Body of pancreas (tissue), 4 donors: ENCODE measurements around the gene SPDYC. TPM values are rescaled to one million over a fixed set of nuclear protein-coding genes. Genes with fewer than 3 reads are reported as not detected.
A peak's percentile ranks its signal among the peaks of the same experiment; 100 is the strongest.

ENCODE experiments used
- ATAC-seq: fragments of 150-250 bp; one replicate; pipeline ENCODE4 v1.9.1; 2016
- DNase-seq, 4 donors: peaks; one replicate each; pipeline ENCODE4 v3.0.0-alpha.2; 2019
- H3K27ac ChIP-seq, 4 donors: fragments of 200-600 bp; sonication (generic); 1 replicate in 3 of 4; 2 replicates in 1 of 4; pipeline versions ENCODE4 v1.5.1 to v1.6.1; 2016 to 2019; ENCODE audit warnings: mild to moderate bottlenecking in 1 of 4, mixed read lengths in 1 of 4, moderate library complexity in 1 of 4
- H3K27me3 ChIP-seq, 2 donors: fragments of 200-600 bp; sonication (generic); one replicate each; pipeline ENCODE4 v1.6.0; 2016; ENCODE audit warnings: mild to moderate bottlenecking in 1 of 2
- H3K36me3 ChIP-seq, 2 donors: fragments of 200-600 bp; sonication (generic); replicated peaks in 1 of 2; 2 replicates each; pipeline ENCODE4 v1.5.1; 2016; ENCODE audit warnings: low read depth in 2 of 2; ENCODE audit not compliant: insufficient read depth in 1 of 2
- H3K4me1 ChIP-seq: fragments of 200-600 bp; sonication (generic); one replicate; pipeline ENCODE4 v1.6.0; 2016
- H3K4me3 ChIP-seq, 2 donors: fragments of 200-600 bp; sonication (generic); 1 replicate in 1 of 2; 2 replicates in 1 of 2; pipeline ENCODE4 v1.5.1; 2016 to 2019
- H3K9me3 ChIP-seq, 3 donors: fragments of 200-600 bp; sonication (generic); 1 replicate in 2 of 3; 2 replicates in 1 of 3; pipeline ENCODE4 v1.5.1; 2016
- POLR2A ChIP-seq, 3 donors: fragments of 450-650 bp; IDR thresholded peaks; one replicate each; pipeline ENCODE4 v1.6.1; 2016; ENCODE audit warnings: antibody characterized with exemption in 3 of 3, mild to moderate bottlenecking in 2 of 3
- WGBS, 2 donors: methylation state at CpG; one replicate each; pipeline ENCODE4 v1.1.5; 2017; 5-methylcytosine and 5-hydroxymethylcytosine counted together
- intact Hi-C: fragments of 100-400 bp; cut with DNase I; formaldehyde crosslinking; loops from one replicate; pipeline ENCODE4 v1.15.1; 2023
- total RNA-seq, 2 donors: library from RNA; depleted of rRNA; stranded (reverse); fragments of >200 nt; gene quantifications; one replicate each; pipeline ENCODE4 v1.1.0, GENCODE V29; 2016
- TF ChIP-seq, protein P1 (sequence below), 7 experiments: fragments of 450-650 bp in 4 of 7; fragments of 200-600 bp in 3 of 7; sonication (generic) in 3 of 7; IDR thresholded peaks; one replicate each; pipeline ENCODE4 v1.5.1; 2016 to 2019; ENCODE audit warnings: antibody characterized with exemption in 7 of 7

SPDYC gene
- total RNA-seq, 2 donors from 2014 or later, result not detected

GRCh38 chr11:65210748-65211147 is 40.7 kb downstream of the SPDYC start:
- Histone ChIP-seq H3K36me3 (peaks cover 25 to 32% of the 10 kb centered on the region in 2 donors), H3K4me1 (peaks cover 6% of the 10 kb centered on the region), H3K27me3 (no peaks in the 10 kb centered on the region), H3K4me3 (no peak overlapping the region), H3K27ac (no peak overlapping the region), H3K9me3 (no peaks in the 10 kb centered on the region)
- 50 to 54% methylated on average over 4 of the region's 4 CpGs for WGBS, 2 donors
- ATAC-seq, result no peak
- TF ChIP-seq POLR2A (IDR thresholded peaks at IDR 0.05), result no peak
- TF ChIP-seq, protein P1, sequence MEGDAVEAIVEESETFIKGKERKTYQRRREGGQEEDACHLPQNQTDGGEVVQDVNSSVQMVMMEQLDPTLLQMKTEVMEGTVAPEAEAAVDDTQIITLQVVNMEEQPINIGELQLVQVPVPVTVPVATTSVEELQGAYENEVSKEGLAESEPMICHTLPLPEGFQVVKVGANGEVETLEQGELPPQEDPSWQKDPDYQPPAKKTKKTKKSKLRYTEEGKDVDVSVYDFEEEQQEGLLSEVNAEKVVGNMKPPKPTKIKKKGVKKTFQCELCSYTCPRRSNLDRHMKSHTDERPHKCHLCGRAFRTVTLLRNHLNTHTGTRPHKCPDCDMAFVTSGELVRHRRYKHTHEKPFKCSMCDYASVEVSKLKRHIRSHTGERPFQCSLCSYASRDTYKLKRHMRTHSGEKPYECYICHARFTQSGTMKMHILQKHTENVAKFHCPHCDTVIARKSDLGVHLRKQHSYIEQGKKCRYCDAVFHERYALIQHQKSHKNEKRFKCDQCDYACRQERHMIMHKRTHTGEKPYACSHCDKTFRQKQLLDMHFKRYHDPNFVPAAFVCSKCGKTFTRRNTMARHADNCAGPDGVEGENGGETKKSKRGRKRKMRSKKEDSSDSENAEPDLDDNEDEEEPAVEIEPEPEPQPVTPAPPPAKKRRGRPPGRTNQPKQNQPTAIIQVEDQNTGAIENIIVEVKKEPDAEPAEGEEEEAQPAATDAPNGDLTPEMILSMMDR (IDR thresholded peaks at IDR 0.05), result no peak
- no peak for DNase-seq
- intact Hi-C loops, result no loop called here

- peaks cover 17 to 27% of the 10 kb centered on the region in 2 donors for H3K36me3 ChIP-seq
- ATAC-seq (no peak), DNase-seq (no peak)
- intact Hi-C loops, result no loop called here
- no peaks in the 10 kb centered on the region for H3K27me3 ChIP-seq
- no peak overlapping the region for H3K27ac ChIP-seq
- no peaks in the 10 kb centered on the region for H3K9me3 ChIP-seq
- peaks cover 6% of the 10 kb centered on the region for H3K4me1 ChIP-seq
- TF ChIP-seq, protein P1 (IDR thresholded peaks at IDR 0.05), result no peak
- no peak for TF ChIP-seq POLR2A (IDR thresholded peaks at IDR 0.05)
- 78 to 89% methylated on average over 18 to 27 of the region's 29 CpGs for WGBS, 2 donors
- H3K4me3 ChIP-seq, result no peak overlapping the region
Observed at GRCh38 chr11:65211293-65212105, 41.5 kb downstream of the SPDYC start.

DNA sequence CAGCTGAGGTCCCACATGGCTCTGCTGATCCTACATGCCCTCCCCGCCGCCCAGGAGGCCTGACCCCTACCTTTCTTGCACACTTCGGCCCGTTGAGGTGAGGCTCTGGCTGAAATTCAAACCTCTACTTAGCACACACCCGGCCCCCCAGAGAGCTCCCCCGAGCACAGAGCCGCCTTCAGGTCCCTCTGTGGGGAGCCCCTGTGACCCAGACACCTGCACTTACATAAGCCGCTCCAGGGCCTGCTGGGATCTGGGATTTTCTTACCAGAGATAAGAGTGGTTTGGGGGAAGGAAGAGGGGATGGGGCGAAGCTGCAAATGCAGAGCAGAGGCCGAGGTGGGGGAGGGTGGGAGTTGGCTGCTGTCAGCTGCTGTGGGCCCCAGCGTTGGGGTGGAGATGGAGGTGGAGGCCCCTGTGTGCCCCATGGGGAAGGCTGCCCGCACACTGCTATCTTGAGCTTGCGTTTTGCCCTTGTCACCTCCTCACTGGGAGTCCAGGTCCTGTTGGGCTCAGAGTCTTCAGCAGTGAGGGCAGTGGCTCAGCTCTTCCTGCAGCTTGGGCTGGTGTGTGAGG is 42.3 kb downstream of the SPDYC start:
- 64 to 81% methylated on average over 13 of the region's 13 CpGs for WGBS, 2 donors
- H3K36me3 ChIP-seq, result peaks cover 16 to 23% of the 10 kb centered on the region in 2 donors
- H3K27ac ChIP-seq, result no peak overlapping the region

GRCh38 chr11:65213322-65214211 is 43.5 kb downstream of the SPDYC start:
- DNase-seq (no peak), ATAC-seq (peak; percentile 8)
- TF ChIP-seq, protein P1 (IDR thresholded peaks at IDR 0.05), result no peak
- TF ChIP-seq POLR2A (IDR thresholded peaks at IDR 0.05), result no peak
- Histone ChIP-seq H3K27ac (no peak overlapping the region), H3K27me3 (no peaks in the 10 kb centered on the region), H3K36me3 (peaks cover 16 to 18% of the 10 kb centered on the region in 2 donors), H3K4me3 (no peak overlapping the region), H3K9me3 (no peaks in the 10 kb centered on the region), H3K4me1 (peaks cover 6% of the 10 kb centered on the region)
- WGBS, 2 donors, result 51 to 63% methylated on average over 11 to 24 of the region's 26 CpGs
- intact Hi-C loops, result no loop called here

More for the DNA sequence above, 42.3 kb downstream of the SPDYC start:
- DNase-seq, result no peak
- intact Hi-C loops, result no loop called here
- no peak overlapping the region for H3K4me3 ChIP-seq
- no peaks in the 10 kb centered on the region for H3K27me3 ChIP-seq
- no peaks in the 10 kb centered on the region for H3K9me3 ChIP-seq
- peaks cover 6% of the 10 kb centered on the region for H3K4me1 ChIP-seq
- no peak for TF ChIP-seq POLR2A (IDR thresholded peaks at IDR 0.05)
- TF ChIP-seq, protein P1 (IDR thresholded peaks at IDR 0.05), result no peak
- no peak for ATAC-seq
